22Rv1 (cell line): ENCODE results near the gene ZBTB21.

Source experiments
- CTCF ChIP-seq: fragments of 450-650 bp; IDR thresholded peaks from 2 replicates; pipeline ENCODE4 v1.5.1; 2017; ENCODE audit warnings: mild to moderate bottlenecking
- ZFX ChIP-seq: fragments of 450-650 bp; IDR thresholded peaks from 2 replicates; pipeline ENCODE4 v1.6.1; 2017; ENCODE audit warnings: antibody characterized with exemption, borderline replicate concordance

- TF ChIP-seq CTCF (no peak), ZFX (no peak)
These were observed 9.0 kb upstream of the ZBTB21 start for GRCh38 chr21:42019101-42019605.
